ENCODE data around the gene SAP130.

The SAP130 gene

DNA sequence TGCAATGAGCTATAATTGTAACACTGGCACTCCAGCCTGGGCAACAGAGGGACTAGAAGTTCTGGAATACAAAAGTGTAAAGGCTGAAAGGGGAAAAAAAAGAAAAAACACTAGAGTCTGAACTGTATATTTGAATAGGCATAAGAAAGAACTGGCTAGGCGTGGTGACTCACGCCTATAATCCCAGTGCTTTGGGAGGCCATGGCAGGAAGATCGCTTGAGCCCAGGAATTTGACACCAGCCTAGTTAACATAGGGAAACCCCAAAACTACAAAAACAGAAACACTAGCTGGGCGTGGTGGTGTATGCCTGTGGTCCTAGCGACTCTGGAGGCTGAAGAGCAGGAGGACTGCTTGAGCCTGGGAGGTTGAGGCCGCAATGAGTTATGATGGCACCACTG lies 70.6 kb downstream of the SAP130 start:
- H3K4me1 ChIP-seq (ENCODE audit: control insufficient read depth, insufficient read depth, low read length, poor library complexity, severe bottlenecking), result no peaks in the 10 kb centered on the region
- H3K9me3 ChIP-seq (ENCODE audit: control insufficient read depth, low read length), result no peaks in the 10 kb centered on the region
- no peak overlapping the region for H3K27ac ChIP-seq (ENCODE audit: insufficient read depth, low read length, poor library complexity, severe bottlenecking)
- H3K36me3 ChIP-seq (ENCODE audit: control insufficient read depth, insufficient read depth, low read length), result peaks cover 27% of the 10 kb centered on the region
- H3K27me3 ChIP-seq (replicated peaks; ENCODE audit: control insufficient read depth, insufficient read depth, low read length, poor library complexity, severe bottlenecking), result no peaks in the 10 kb centered on the region
- DNase-seq, result no peak
- H3K4me3 ChIP-seq (ENCODE audit: insufficient read depth, low read depth, low read length, poor library complexity, severe bottlenecking), result no peak overlapping the region

DNA sequence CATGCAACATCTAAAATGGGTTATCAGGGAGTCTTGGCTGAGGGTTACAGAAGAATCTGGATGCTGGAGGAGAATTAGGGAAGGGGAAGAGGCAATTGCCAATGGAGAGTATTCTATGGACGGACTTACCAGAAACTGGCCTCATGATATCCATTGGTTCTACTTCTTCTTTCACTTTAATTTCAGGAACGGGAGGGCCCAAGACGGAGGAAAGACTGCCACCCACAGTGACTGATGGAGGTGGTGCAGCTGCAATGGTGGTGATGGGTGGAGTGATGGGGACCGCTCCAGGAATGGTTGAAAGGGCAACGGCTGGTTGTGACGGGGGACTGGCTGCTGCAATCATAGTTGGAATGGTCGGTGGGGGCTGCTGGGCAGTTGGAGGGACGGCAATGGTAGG lies 73.0 kb downstream of the SAP130 start:
- H3K27ac ChIP-seq (ENCODE audit: insufficient read depth, low read length, poor library complexity, severe bottlenecking), result no peak overlapping the region
- H3K4me1 ChIP-seq (ENCODE audit: control insufficient read depth, insufficient read depth, low read length, poor library complexity, severe bottlenecking), result no peaks in the 10 kb centered on the region

DNA sequence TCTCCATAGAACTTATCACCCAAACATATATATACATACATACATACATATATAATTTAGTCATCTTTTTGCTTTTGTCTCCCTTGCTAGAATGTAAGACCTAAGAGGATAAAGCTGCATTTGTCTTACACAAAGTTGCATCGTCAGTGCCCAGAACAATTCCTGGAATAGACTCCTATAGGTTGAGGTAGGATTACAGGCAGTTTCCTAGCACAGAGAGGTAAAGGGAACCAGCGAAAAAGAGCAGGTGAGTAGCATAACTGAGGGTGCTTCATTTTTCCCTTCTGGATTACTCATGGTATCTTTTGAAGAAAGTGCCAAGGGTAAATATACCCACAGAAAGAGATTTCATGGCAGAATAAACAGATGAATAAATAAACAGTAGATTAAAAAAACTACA lies 74.0 kb downstream of the SAP130 start:
- Histone ChIP-seq H3K36me3 (ENCODE audit: control insufficient read depth, insufficient read depth, low read length) (peaks cover 41% of the 10 kb centered on the region), H3K4me1 (ENCODE audit: control insufficient read depth, insufficient read depth, low read length, poor library complexity, severe bottlenecking) (no peaks in the 10 kb centered on the region), H3K4me3 (ENCODE audit: insufficient read depth, low read depth, low read length, poor library complexity, severe bottlenecking) (no peak overlapping the region), H3K9me3 (ENCODE audit: control insufficient read depth, low read length) (no peaks in the 10 kb centered on the region), H3K27me3 (replicated peaks; ENCODE audit: control insufficient read depth, insufficient read depth, low read length, poor library complexity, severe bottlenecking) (no peaks in the 10 kb centered on the region), H3K27ac (ENCODE audit: insufficient read depth, low read length, poor library complexity, severe bottlenecking) (no peak overlapping the region)
- no peak for DNase-seq

More for the DNA sequence above, 73.0 kb downstream of the SAP130 start:
- Histone ChIP-seq H3K36me3 (ENCODE audit: control insufficient read depth, insufficient read depth, low read length) (peaks cover 34% of the 10 kb centered on the region), H3K4me3 (ENCODE audit: insufficient read depth, low read depth, low read length, poor library complexity, severe bottlenecking) (no peak overlapping the region), H3K9me3 (ENCODE audit: control insufficient read depth, low read length) (no peaks in the 10 kb centered on the region), H3K27me3 (replicated peaks; ENCODE audit: control insufficient read depth, insufficient read depth, low read length, poor library complexity, severe bottlenecking) (no peaks in the 10 kb centered on the region)
- no peak for DNase-seq

DNA sequence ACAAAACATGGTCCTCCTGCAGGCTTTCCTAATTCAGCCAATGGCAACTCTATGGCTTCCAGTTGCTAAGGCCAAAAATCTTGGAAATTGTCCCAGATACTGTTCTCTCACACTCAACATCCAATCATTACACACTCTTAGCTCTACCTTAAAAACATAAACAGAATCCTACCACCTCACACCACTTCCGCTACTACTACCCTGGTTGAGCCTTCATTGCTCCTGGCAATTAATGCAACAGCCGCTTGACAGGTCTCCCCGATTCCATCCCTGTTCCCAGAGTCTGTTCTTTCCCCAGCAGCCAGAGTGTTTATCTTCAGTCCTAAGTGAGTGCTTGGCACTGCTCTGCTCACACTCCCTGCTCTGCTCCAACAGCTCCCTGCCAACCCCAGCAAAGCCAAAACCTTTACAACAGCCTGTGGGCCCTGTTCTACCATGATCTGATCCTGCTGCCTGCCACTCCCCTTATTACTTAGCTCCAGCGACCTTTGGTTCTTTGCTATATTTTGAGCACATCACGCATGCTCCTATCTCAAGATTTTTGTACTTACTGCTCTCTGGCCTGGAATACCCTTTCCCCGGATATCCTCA lies 74.6 kb downstream of the SAP130 start:
- Histone ChIP-seq H3K36me3 (ENCODE audit: control insufficient read depth, insufficient read depth, low read length) (peaks cover 47% of the 10 kb centered on the region), H3K9me3 (ENCODE audit: control insufficient read depth, low read length) (no peaks in the 10 kb centered on the region), H3K4me1 (ENCODE audit: control insufficient read depth, insufficient read depth, low read length, poor library complexity, severe bottlenecking) (no peaks in the 10 kb centered on the region), H3K4me3 (ENCODE audit: insufficient read depth, low read depth, low read length, poor library complexity, severe bottlenecking) (no peak overlapping the region), H3K27ac (ENCODE audit: insufficient read depth, low read length, poor library complexity, severe bottlenecking) (no peak overlapping the region), H3K27me3 (replicated peaks; ENCODE audit: control insufficient read depth, insufficient read depth, low read length, poor library complexity, severe bottlenecking) (no peaks in the 10 kb centered on the region)
- DNase-seq, result no peak

DNA sequence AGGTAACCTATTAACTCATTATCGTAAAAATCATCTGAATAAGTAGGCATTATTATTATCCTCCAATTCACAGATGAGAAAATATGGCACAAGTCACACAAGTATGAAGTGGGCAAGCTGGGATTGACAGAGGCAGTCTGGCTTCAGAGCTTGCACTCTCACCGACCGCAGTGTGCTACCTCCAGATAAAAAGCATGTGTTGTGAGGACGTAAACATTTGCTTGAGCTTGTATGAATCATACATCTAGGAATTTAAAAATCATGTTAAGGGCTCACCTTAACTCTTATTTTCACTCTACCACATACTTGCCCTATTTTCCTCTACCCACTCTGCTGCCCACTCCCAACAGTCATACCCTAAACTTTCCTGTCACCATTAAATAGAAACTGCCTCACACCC lies 76.8 kb downstream of the SAP130 start:
- Histone ChIP-seq H3K4me1 (ENCODE audit: control insufficient read depth, insufficient read depth, low read length, poor library complexity, severe bottlenecking) (no peaks in the 10 kb centered on the region), H3K36me3 (ENCODE audit: control insufficient read depth, insufficient read depth, low read length) (peaks cover 56% of the 10 kb centered on the region)

DNA sequence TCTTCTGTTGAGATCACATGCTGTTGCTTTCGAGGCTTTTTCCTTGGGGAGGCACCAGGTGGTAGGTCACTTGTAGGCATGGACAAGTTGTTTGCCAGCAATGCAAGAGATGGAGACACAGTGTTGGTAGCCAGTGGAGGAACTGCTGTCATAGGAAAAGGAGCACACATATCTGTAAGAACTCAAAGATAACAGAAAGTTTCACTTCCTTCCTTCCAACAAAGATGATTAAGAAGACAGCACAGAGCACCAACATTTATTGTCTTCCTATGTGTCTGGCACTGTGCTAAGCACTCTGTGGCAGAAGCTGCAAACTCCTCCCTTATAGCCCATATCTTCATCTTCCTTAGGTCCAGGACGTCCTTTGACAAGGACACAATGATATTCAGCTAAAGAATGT lies 77.6 kb downstream of the SAP130 start:
- Histone ChIP-seq H3K27me3 (replicated peaks; ENCODE audit: control insufficient read depth, insufficient read depth, low read length, poor library complexity, severe bottlenecking) (no peaks in the 10 kb centered on the region), H3K4me1 (ENCODE audit: control insufficient read depth, insufficient read depth, low read length, poor library complexity, severe bottlenecking) (no peaks in the 10 kb centered on the region)

More for the DNA sequence above, 76.8 kb downstream of the SAP130 start:
- DNase-seq, result no peak
- H3K27ac ChIP-seq (ENCODE audit: insufficient read depth, low read length, poor library complexity, severe bottlenecking), result no peak overlapping the region
- no peak overlapping the region for H3K4me3 ChIP-seq (ENCODE audit: insufficient read depth, low read depth, low read length, poor library complexity, severe bottlenecking)
- no peaks in the 10 kb centered on the region for H3K27me3 ChIP-seq (replicated peaks; ENCODE audit: control insufficient read depth, insufficient read depth, low read length, poor library complexity, severe bottlenecking)
- no peaks in the 10 kb centered on the region for H3K9me3 ChIP-seq (ENCODE audit: control insufficient read depth, low read length)

DNA sequence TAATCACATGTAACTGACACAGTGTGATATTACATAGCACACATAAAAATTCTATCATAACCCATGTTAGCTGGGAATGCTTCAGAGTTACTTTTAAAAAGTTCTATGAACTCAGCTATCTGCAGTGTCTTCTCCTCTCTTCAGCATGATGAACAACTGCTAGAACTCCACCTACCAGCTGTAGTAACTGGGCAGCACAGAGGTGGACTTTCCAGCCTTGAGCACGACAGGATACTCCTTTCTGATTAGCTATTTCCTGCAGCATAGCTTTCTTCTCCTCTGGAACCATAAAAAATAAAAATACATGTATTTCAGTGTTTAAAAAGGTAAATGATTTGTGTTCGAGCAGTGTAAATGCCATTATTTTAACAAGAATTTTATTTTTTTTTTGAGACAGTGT lies 82.6 kb downstream of the SAP130 start:
- peaks cover 78% of the 10 kb centered on the region for H3K36me3 ChIP-seq (ENCODE audit: control insufficient read depth, insufficient read depth, low read length)
- H3K27ac ChIP-seq (ENCODE audit: insufficient read depth, low read length, poor library complexity, severe bottlenecking), result no peak overlapping the region
- no peaks in the 10 kb centered on the region for H3K27me3 ChIP-seq (replicated peaks; ENCODE audit: control insufficient read depth, insufficient read depth, low read length, poor library complexity, severe bottlenecking)
- H3K9me3 ChIP-seq (ENCODE audit: control insufficient read depth, low read length), result no peaks in the 10 kb centered on the region
- H3K4me1 ChIP-seq (ENCODE audit: control insufficient read depth, insufficient read depth, low read length, poor library complexity, severe bottlenecking), result no peaks in the 10 kb centered on the region
- H3K4me3 ChIP-seq (ENCODE audit: insufficient read depth, low read depth, low read length, poor library complexity, severe bottlenecking), result no peak overlapping the region
- no peak for DNase-seq

More for the DNA sequence above, 77.6 kb downstream of the SAP130 start:
- Histone ChIP-seq H3K27ac (ENCODE audit: insufficient read depth, low read length, poor library complexity, severe bottlenecking) (no peak overlapping the region), H3K9me3 (ENCODE audit: control insufficient read depth, low read length) (no peaks in the 10 kb centered on the region), H3K36me3 (ENCODE audit: control insufficient read depth, insufficient read depth, low read length) (peaks cover 63% of the 10 kb centered on the region), H3K4me3 (ENCODE audit: insufficient read depth, low read depth, low read length, poor library complexity, severe bottlenecking) (no peak overlapping the region)
- no peak for DNase-seq

DNA sequence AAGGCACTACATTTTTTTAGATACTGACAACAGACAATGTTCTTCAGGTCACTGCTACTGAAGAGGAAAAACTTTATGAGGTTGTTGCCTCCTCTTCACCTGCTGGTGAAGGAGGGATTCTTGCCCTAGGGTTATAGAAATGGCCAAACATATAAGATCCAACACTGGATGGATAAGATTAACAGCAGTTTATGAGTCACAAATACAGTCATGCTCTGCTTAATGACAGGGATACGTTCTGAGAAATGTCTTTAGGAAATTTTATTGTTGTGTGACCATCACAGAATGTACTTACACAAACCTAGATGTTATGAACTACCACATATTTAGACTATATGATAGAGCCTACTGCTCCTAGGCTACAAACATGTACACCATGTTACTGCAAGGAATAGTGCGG lies 84.7 kb downstream of the SAP130 start:
- H3K36me3 ChIP-seq (ENCODE audit: control insufficient read depth, insufficient read depth, low read length), result peaks cover 57% of the 10 kb centered on the region
- H3K9me3 ChIP-seq (ENCODE audit: control insufficient read depth, low read length), result no peaks in the 10 kb centered on the region
- no peaks in the 10 kb centered on the region for H3K27me3 ChIP-seq (replicated peaks; ENCODE audit: control insufficient read depth, insufficient read depth, low read length, poor library complexity, severe bottlenecking)
- no peaks in the 10 kb centered on the region for H3K4me1 ChIP-seq (ENCODE audit: control insufficient read depth, insufficient read depth, low read length, poor library complexity, severe bottlenecking)
- no peak for DNase-seq
- no peak overlapping the region for H3K27ac ChIP-seq (ENCODE audit: insufficient read depth, low read length, poor library complexity, severe bottlenecking)
- no peak overlapping the region for H3K4me3 ChIP-seq (ENCODE audit: insufficient read depth, low read depth, low read length, poor library complexity, severe bottlenecking)

DNA sequence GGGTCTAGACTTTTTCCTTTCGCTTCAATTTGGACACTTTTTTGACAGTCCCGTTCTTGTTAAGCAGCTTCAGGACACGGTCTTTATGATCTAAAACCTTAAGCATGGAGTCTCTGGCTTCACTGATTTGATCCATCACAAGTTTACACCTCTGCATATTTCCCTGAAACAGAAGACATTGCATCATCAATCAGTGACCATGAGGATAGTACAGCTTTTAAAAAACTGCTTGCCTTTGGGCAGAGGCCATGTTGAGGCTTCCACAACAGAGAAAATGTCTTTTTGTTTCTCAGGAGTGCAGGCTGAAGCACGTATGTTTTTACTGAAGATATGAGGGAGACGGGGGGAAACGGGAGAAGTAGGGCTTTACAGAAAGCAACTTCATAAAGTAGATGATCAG lies 85.9 kb downstream of the SAP130 start:
- DNase-seq, result no peak
- peaks cover 46% of the 10 kb centered on the region for H3K36me3 ChIP-seq (ENCODE audit: control insufficient read depth, insufficient read depth, low read length)

DNA sequence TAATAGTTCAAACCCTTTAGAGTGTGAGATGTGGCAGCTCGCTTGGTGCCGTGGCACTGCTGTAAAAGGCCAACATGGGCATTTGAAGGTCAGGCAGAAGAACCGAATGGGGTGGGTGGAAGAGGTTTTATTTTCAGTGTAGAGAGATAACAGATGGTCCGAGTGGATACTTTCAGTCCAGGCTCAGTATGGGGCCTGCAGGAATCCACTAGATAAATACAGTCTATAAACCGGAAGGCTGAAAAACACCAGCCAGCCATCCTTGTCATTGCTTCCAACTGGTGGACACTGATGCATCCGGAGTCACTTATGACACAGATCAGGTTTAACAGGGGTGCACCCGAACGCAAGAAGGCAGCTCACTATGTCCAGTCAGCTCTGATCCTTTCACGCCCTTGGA lies 86.4 kb downstream of the SAP130 start:
- Histone ChIP-seq H3K27ac (ENCODE audit: insufficient read depth, low read length, poor library complexity, severe bottlenecking) (no peak overlapping the region), H3K4me3 (ENCODE audit: insufficient read depth, low read depth, low read length, poor library complexity, severe bottlenecking) (no peak overlapping the region), H3K4me1 (ENCODE audit: control insufficient read depth, insufficient read depth, low read length, poor library complexity, severe bottlenecking) (no peaks in the 10 kb centered on the region), H3K27me3 (replicated peaks; ENCODE audit: control insufficient read depth, insufficient read depth, low read length, poor library complexity, severe bottlenecking) (no peaks in the 10 kb centered on the region), H3K36me3 (ENCODE audit: control insufficient read depth, insufficient read depth, low read length) (peaks cover 43% of the 10 kb centered on the region), H3K9me3 (ENCODE audit: control insufficient read depth, low read length) (no peaks in the 10 kb centered on the region)
- DNase-seq, result no peak

More for the DNA sequence above, 85.9 kb downstream of the SAP130 start:
- Histone ChIP-seq H3K27ac (ENCODE audit: insufficient read depth, low read length, poor library complexity, severe bottlenecking) (no peak overlapping the region), H3K9me3 (ENCODE audit: control insufficient read depth, low read length) (no peaks in the 10 kb centered on the region), H3K4me3 (ENCODE audit: insufficient read depth, low read depth, low read length, poor library complexity, severe bottlenecking) (no peak overlapping the region), H3K27me3 (replicated peaks; ENCODE audit: control insufficient read depth, insufficient read depth, low read length, poor library complexity, severe bottlenecking) (no peaks in the 10 kb centered on the region), H3K4me1 (ENCODE audit: control insufficient read depth, insufficient read depth, low read length, poor library complexity, severe bottlenecking) (no peaks in the 10 kb centered on the region)
